GM19372 (cell line): Measurements from ENCODE around the gene SAE1.
"Not testable (repeated sequence)": the region's sequence is repeated elsewhere in the genome, so short reads cannot be mapped to it uniquely, and the experiment has no call there.

ENCODE experiments used
- ATAC-seq: cut with Tn5 transposase; IDR thresholded peaks from one replicate; pipeline ENCODE4 v1.9.1; 2021; ENCODE audit warnings: mild to moderate bottlenecking, low read depth, moderate library complexity; ENCODE audit not compliant: unreplicated experiment

SAE1 gene

DNA sequence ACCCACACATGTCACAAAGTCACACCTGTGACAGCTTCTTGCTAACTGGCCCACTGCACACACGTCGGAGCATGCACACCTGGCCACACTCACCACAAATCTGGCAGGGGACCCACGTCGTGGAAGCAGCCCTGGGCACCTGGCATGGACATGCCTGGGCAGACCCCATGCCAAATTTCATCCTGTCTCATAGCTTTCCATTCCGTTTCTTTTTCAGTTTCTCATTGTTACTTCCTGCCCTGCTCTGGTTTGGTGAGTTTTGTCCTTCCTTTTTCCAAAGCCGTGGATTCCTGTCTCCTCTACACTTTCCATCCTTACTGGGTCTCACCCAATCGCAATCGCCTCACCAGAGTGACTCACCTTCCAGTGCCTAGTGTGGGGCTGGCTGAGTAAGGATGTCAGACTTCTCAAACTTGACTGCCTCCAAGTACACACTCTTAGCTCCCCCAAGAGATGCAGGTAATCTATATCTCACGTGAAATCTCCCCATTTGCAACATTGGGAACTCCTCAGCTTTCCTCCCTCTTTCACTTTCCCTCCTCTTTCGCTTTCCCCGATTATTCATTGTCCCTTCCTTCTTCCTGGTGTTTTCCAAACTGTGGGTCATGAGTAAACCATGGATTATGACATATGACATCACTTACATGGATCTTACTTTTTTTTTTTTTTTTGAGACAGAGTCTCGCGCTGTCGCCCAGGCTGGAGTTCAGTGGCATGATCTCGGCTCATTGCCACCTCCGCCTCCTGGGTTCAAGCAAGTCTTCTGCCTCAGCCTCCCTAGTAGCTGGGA is 102.0 kb downstream of the SAE1 start:
- ATAC-seq = no peak

DNA sequence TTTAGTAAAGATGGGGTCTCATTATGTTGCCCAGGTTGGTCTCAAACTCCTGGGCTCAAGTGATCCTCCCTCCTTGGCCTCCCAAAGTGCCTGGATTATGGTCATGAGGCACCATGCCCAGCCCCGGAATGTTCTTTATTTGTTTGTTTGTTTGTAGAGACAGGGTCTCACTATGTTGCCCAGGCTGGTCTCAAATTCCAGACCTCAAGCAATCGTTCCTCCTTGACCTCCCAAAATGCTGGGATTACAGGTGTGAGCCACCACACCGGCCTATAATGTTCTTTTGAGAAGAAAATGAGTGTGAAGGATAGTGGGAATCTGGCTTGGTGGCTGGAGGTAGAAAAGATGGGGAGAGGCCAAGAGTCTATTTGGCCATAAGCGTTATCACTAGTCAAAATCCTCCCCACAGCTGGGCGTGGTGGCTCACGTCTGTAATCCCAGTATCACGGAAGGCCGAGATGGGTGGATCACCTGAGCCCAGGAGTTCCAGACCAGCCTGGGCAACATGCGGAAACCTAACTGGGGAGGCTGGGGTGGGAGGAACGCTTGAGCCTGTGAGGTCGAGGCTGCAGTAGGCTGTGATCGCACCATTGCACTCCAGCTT is 105.5 kb downstream of the SAE1 start:
- no peak for ATAC-seq

- no peak for ATAC-seq
These were observed 108.5 kb downstream of the SAE1 start for GRCh38 chr19:47239152-47239551.

DNA sequence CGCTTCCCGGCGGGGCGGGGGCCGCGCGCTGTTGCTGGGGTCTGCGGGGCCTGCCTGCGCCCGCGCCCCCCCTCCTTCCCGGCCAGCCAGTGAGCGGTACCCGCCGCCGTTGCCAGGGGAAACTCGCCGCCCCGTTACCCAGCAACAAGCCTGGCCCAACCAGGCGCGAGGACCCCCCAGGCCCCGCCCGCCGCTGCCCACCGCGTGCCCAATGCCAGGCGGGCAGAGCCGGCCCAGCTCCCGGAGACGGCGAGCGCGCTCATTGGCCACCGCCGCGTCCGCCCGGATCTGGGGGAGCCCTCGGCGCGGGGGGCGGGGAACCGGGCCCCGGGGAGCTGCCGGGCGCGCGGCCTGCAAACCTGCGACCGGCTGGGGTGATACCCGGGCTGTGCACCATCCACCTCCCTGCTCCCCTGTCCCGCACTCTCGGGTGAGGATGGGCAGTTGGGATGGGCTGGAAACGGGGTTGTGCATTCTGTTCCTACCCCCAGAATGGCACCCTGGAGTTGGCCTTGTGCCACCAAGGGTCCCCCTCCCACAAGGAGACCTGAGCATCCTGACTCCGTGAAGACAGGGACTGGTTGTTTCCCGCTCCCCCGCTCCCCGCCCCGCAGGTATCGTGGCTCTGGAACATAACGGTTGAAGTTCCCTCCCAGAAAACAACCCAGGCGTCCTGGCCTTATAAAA is 109.1 kb downstream of the SAE1 start:
- ATAC-seq = no peak

- no peak for ATAC-seq
These were observed 109.9 kb downstream of the SAE1 start for GRCh38 chr19:47240556-47240955.

DNA sequence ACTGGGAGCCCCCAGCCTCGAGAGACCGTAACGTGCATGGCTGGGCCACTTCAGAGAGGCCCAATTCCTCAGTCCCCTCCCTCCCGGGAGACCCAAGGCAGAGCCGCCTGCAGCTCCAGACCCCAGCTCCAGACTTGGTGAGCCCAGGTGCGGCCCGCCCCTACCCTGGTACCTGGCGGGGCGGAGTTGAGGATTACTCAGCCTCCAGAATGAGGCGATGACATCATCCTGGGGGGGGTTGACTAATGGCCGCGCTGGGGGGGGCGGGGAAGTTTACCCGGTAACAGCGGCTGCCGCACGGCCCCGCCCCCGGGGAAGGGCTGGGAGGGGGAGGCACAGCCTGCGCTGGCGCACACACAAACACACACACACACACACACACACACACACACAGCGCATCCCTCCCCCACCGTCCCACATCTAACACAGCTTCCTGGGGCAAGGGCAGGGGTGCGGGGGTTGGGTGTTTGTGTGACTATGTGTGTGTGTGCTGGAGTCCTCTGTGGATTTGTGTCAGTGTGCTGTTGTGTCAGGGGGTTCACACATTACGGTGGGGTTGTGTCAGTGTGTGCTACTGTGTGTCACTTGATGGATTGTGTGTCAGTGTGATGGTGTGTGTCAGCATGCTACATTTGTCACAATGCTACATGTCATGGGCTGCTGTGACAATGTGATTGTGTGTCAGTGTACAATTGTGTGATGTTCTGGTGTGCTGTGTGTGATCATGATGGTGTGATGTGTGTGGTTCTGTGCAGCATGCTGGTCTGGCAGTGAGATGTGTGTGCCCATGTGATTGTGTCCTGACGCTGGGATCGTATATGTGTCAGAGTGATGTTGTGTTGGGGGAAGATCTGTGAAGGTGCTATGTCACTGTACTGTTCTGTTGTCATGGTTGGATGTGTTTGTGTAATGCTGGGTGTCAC is 110.6 kb downstream of the SAE1 start:
- ATAC-seq = no peak

GRCh38 chr19:47241919-47242577 is 111.4 kb downstream of the SAE1 start:
- no peak for ATAC-seq

DNA sequence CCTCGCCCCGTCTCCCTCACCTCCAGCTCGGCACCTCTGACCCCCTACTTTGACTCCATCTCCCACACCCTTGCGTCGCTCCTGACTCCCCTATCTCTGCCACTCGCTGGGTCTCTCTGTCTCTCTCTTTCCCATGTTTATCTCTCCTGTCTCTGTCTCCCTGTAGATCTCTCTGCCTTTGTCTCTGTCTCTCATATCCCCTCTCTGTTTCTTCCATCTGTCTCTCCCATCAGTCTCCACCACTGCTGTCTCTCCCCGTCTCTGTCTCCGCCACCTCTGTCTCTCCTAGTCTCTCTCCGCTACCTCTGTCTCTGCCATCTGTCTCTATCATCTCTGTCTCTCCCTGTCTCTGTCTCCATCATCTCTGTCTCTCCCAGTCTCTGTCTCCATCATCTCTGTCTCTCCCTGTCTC is 112.7 kb downstream of the SAE1 start:
- ATAC-seq = no peak

DNA sequence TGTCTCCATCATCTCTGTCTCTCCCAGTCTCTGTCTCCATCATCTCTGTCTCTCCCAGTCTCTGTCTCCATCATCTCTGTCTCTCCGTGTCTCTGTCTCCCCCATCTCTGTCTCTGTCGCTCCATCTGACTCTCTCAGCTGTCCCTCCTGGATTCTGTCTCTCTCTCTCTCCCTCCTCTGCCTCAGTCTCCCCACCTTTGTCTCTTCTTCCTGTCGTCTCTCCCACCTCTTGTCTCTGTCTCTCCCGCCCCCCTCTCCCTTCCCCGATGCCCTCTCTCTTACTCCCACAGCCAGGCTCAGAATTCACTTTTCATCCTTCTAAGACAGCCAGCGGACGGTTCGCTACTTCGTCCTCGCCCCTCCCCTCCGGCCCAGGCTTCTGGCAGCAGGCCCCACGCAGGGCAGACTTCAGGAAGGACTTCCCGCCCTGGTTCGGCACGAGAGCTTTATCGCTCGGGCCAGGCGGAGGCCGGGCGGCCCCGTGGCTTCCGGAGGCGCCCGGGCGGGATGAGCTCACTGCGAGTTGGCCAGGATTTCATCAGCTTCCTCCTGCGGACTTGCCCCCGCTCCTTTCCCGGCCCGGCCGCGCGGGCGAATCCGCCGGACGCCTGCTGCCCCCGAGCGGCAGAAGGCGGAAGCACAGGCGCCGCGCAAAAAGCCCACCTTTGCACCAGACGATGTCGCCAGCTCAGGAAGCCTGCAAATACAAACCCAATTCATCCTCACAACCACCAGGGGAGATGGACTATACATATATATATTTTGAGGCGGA is 113.3 kb downstream of the SAE1 start:
- no peak for ATAC-seq

- ATAC-seq = no peak
These were observed 116.8 kb downstream of the SAE1 start for GRCh38 chr19:47247308-47247990.

DNA sequence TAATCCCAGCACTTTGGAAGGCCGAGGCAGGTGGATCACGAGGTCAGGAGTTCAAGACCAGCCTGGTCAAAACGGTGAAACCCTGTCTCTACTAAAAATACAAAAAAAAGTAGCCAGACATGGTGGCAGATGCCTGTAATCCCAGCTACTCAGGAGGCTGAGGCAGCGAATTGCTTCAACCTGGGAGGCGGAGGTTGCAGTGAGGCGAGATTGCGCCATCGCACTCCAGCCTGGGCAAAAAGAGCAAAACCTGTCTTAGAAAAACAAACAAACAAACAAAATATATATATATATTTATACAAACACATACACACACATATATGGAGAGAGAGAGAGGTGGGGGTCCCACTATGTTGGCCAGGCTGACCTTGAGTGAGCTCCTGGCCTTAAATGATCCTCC is 122.4 kb downstream of the SAE1 start:
- ATAC-seq = not testable (repeated sequence)

DNA sequence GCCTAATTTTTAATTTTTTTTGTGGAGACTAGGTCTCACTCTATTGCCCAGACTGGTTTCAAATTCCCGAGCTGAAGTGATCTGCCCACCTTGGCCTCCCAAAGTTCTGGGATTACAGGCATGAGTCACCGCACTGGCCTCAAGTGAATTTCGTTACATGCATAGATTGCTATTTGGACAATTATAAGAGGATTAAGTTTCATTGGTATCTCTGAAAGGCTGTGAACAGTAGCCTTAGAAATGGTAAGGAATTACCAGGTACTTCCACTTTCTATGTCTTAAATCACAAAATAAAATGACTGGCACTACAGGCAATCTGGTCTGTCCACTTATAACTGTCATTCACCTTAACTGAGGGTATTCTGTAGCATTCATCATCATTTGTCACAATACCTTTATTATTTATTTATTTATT is 122.8 kb downstream of the SAE1 start:
- no peak for ATAC-seq

GRCh38 chr19:47253970-47254369 is 123.3 kb downstream of the SAE1 start:
- no peak for ATAC-seq

DNA sequence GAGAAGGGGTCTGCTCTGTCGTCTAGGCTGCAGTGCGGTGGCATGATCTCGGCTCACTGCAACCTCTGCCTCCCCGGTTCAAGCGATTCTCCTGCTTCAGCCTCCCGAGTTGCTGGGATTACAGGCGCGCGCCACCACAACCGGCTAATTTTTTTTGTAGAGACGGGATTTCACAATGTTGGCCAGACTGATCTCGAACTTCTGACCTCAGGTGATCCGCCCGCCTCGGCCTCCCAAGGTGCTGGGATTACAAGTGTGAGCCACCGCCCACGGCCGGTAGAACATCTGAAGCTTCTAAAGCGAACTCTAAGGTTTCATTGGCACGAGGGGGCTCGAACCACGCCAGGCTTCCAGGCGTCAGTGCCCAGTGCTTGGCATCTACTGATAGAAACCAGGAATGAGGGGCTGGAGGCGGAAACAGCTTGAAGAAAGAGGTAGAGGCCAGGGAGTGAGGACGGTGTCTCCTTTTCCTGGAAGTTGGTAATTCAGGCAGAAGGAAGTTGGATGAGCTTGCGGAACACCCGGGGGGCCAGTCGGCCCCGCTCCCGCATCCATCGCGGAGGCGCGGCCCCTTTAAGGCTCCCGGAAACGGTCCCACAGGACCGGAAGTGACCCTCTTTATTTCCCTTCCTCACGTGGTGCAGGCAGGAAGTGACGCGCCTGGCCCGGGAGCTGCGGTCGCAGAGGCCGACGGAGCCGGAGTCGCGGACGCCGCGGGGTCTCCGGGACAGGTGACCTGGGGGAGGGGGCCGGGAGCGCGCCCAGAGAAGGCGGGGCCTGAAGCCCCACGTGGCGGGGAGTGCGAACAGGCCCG is 125.5 kb downstream of the SAE1 start, which contains the start of gene CCDC9:
TSS of gene CCDC9 (plus strand) at position 647 of the 814 bp plus-strand sequence. CDS start 1,876 bp downstream, outside the sequence.
- peak; percentile 49 for ATAC-seq

GRCh38 chr19:47256693-47257410 is 126.2 kb downstream of the SAE1 start:
- ATAC-seq = peak; percentile 71

DNA sequence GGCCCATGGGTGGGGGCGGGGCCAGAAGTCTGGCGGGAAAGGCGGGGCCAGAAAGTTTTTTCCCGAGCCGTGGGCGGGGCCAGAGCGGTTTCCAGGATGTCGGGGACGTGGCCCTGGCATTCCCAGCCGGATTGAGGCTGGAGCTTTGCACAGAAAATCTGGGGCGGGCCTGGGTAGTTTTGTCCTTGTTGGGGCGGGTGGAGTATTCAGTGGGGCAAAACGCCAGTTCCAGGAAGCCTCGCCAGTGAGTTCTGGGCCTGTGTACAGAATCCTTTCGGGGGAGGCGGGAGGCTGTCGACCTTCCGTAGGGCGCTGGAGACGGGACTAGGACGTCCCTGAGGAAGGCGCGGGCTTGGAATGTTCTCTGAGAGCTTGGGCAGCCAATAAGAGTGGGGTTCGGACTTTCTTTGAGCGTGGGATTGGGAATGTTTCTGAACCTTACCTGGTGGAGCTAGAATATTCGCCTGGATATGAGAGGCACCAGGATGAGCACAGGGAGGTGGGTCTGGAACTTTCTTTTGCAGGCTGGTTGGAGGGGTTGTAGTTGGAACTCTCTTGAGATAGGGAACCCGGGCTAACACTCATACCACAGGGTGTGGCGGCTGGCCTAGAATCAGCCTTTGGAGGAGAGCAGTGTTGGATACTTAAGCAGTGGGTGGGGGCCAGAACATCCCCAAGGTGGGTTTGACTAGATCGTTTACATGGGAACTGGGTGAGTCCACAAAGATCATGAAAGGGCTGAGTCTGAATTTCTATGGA is 127.0 kb downstream of the SAE1 start:
- no peak for ATAC-seq
